SK-N-SH treated with all-trans-retinoic acid at 6 μM for 48 hours (cell line): ENCODE data around the gene CHMP6.

Experiments
- ATAC-seq: fragments of 200-7000 bp; cut with Tn5 transposase; 3 replicates; pipeline ENCODE4 v1.9.1; 2020; ENCODE audit warnings: mild to moderate bottlenecking, moderate library complexity
- ARNTL ChIP-seq: fragments of 450-650 bp; formaldehyde crosslinking; IDR thresholded peaks from 2 replicates; pipeline ENCODE4 v1.5.0; 2020; ENCODE audit warnings: low read depth, mild to moderate bottlenecking, moderate library complexity, borderline replicate concordance
- BACH2 ChIP-seq: fragments of 250-450 bp; sonication (Bioruptor Pico); IDR thresholded peaks from 2 replicates; pipeline ENCODE4 v1.9.0; 2021; ENCODE audit warnings: mild to moderate bottlenecking, borderline replicate concordance
- CREB5 ChIP-seq: fragments of 250-450 bp; sonication (Bioruptor Pico); IDR thresholded peaks from 2 replicates; pipeline ENCODE4 v1.5.1; 2020; ENCODE audit warnings: low read depth, mild to moderate bottlenecking, moderate library complexity
- CSDC2 ChIP-seq: fragments of 250-450 bp; sonication (Bioruptor Pico); IDR thresholded peaks from 2 replicates; pipeline ENCODE4 v1.5.0; 2020; ENCODE audit warnings: mild to moderate bottlenecking, moderate library complexity
- ESRRG ChIP-seq: fragments of 250-450 bp; sonication (Bioruptor Pico); IDR thresholded peaks from 2 replicates; pipeline ENCODE4 v1.6.1; 2021; ENCODE audit warnings: mild to moderate bottlenecking
- GLIS3 ChIP-seq: fragments of 250-450 bp; sonication (Bioruptor Pico); IDR thresholded peaks from 2 replicates; pipeline ENCODE4 v1.5.0; 2020; ENCODE audit warnings: mild to moderate bottlenecking, moderate library complexity
- ISL1 ChIP-seq: fragments of 250-450 bp; sonication (Bioruptor Pico); IDR thresholded peaks from 2 replicates; pipeline ENCODE4 v2.1.2; 2022; ENCODE audit warnings: mild to moderate bottlenecking, moderate library complexity
- OSR1 ChIP-seq: fragments of 250-450 bp; sonication (Bioruptor Pico); IDR thresholded peaks from 2 replicates; pipeline ENCODE4 v1.8.0; 2022; ENCODE audit warnings: moderate library complexity, mild to moderate bottlenecking, inconsistent platforms
- PATZ1 ChIP-seq: fragments of 250-450 bp; sonication (Bioruptor Pico); IDR thresholded peaks from 2 replicates; pipeline ENCODE4 v1.8.0; 2020; ENCODE audit warnings: mild to moderate bottlenecking, moderate library complexity, borderline replicate concordance
- POU6F1 ChIP-seq: fragments of 250-450 bp; sonication (Bioruptor Pico); IDR thresholded peaks from 2 replicates; pipeline ENCODE4 v1.8.0; 2021; ENCODE audit warnings: low read depth, mild to moderate bottlenecking, moderate library complexity, borderline replicate concordance
- PPARA ChIP-seq: fragments of 250-450 bp; sonication (Bioruptor Pico); IDR thresholded peaks from 2 replicates; pipeline ENCODE4 v1.5.0; 2020; ENCODE audit warnings: mild to moderate bottlenecking, borderline replicate concordance
- RARB ChIP-seq: fragments of 250-450 bp; sonication (Bioruptor Pico); IDR thresholded peaks from 2 replicates; pipeline ENCODE4 v1.8.0; 2021; ENCODE audit warnings: mild to moderate bottlenecking, moderate library complexity
- SNAI2 ChIP-seq: fragments of 250-450 bp; sonication (Bioruptor Pico); IDR thresholded peaks from 2 replicates; pipeline ENCODE4 v1.5.0; 2020; ENCODE audit warnings: mild to moderate bottlenecking, moderate library complexity
- TCF4 ChIP-seq: fragments of 250-450 bp; sonication (Bioruptor Pico); IDR thresholded peaks from 2 replicates; pipeline ENCODE4 v1.8.0; 2021; ENCODE audit warnings: mild to moderate bottlenecking, moderate library complexity, borderline replicate concordance
- TOX ChIP-seq: fragments of 250-450 bp; sonication (Bioruptor Pico); IDR thresholded peaks from 2 replicates; pipeline ENCODE4 v1.8.0; 2021; ENCODE audit warnings: mild to moderate bottlenecking, moderate library complexity, borderline replicate concordance
- ZFP30 ChIP-seq: fragments of 450-650 bp; formaldehyde crosslinking; IDR thresholded peaks from 2 replicates; pipeline ENCODE4 v1.5.0; 2022; ENCODE audit warnings: mild to moderate bottlenecking, moderate library complexity
- ZNF565 ChIP-seq: fragments of 450-650 bp; formaldehyde crosslinking; conservative IDR thresholded peaks from 2 replicates; pipeline ENCODE4 v1.5.0; 2020; ENCODE audit warnings: low read depth, mild to moderate bottlenecking, moderate library complexity
- TF ChIP-seq, protein P1 (sequence below): fragments of 250-450 bp; sonication (Bioruptor Pico); IDR thresholded peaks from 2 replicates; pipeline ENCODE4 v1.5.0; 2020; ENCODE audit warnings: mild to moderate bottlenecking, moderate library complexity

CHMP6 gene

DNA sequence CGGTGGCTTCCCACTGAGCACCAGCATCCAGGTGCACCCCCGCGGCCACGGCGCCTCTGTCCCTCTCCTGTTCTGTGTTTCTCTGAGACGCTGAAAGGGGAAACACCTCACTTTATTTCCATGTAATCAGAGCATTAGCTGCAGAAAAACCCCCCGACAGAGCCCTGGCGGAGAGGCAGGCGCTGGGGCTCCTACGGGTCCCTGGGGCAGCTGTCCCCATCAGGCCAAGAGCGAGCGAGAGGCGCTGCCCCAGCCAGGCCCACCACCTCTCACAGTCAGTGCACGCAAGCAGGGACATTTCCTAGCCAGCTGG is 27.1 kb upstream of the CHMP6 start:
- no peak for TF ChIP-seq ZNF565 (CRISPR knock-in tag)
- TF ChIP-seq TOX = no peak
- no peak for ATAC-seq

DNA sequence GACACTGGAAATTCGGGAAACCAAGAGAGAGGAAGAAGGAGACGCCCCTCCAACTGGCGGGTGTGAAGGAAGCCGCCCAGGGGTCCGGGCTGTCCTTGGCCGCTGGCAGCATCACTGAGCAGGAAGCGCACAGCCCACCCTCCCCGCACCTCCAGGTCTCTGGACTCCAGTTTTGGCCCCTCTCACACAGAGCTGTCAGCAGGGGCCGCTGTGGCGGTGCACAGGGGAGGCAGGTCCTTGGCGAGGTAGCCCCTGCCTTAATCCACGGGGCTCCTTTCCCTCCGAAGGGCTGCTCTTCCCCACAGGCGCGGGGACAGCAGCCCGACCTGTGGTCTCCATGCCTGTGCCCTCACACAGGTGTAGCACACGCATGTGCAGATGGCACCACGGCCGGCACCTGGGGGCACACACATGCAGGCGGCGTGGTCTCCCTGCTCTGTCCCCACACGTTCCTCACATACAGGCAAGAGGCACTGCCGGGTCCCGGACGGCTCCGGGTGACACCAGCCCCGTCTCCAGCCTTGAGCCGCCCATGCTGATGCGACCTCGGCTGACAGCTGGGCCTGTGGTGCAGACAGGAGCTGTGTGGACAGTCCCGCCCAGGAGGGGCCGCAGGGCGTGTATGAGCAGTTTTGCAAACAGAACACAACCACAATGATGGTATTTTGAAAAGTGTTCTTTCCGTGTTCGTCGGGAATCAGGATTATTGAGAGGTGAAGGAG is 26.6 kb upstream of the CHMP6 start:
- TF ChIP-seq PATZ1 (CRISPR knock-in tag) = no peak
- no peak for TF ChIP-seq BACH2 (CRISPR knock-in tag)
- TF ChIP-seq TCF4 (CRISPR knock-in tag) = no peak
- no peak for TF ChIP-seq CREB5 (CRISPR knock-in tag)
- TF ChIP-seq ZFP30 (CRISPR knock-in tag) = no peak
- TF ChIP-seq CSDC2 = no peak
- no peak for TF ChIP-seq SNAI2 (CRISPR knock-in tag)
- TF ChIP-seq ZNF565 (CRISPR knock-in tag) = no peak
- no peak for TF ChIP-seq POU6F1
- no peak for TF ChIP-seq ARNTL (CRISPR knock-in tag)
- TF ChIP-seq, protein P1, sequence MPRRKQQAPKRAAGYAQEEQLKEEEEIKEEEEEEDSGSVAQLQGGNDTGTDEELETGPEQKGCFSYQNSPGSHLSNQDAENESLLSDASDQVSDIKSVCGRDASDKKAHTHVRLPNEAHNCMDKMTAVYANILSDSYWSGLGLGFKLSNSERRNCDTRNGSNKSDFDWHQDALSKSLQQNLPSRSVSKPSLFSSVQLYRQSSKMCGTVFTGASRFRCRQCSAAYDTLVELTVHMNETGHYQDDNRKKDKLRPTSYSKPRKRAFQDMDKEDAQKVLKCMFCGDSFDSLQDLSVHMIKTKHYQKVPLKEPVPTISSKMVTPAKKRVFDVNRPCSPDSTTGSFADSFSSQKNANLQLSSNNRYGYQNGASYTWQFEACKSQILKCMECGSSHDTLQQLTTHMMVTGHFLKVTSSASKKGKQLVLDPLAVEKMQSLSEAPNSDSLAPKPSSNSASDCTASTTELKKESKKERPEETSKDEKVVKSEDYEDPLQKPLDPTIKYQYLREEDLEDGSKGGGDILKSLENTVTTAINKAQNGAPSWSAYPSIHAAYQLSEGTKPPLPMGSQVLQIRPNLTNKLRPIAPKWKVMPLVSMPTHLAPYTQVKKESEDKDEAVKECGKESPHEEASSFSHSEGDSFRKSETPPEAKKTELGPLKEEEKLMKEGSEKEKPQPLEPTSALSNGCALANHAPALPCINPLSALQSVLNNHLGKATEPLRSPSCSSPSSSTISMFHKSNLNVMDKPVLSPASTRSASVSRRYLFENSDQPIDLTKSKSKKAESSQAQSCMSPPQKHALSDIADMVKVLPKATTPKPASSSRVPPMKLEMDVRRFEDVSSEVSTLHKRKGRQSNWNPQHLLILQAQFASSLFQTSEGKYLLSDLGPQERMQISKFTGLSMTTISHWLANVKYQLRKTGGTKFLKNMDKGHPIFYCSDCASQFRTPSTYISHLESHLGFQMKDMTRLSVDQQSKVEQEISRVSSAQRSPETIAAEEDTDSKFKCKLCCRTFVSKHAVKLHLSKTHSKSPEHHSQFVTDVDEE (CRISPR knock-in tag) = no peak
- no peak for TF ChIP-seq PPARA (CRISPR knock-in tag)
- no peak for TF ChIP-seq GLIS3
- ATAC-seq = no peak

GRCh38 chr17:80965606-80966005 is 26.0 kb upstream of the CHMP6 start:
- ATAC-seq = no peak
- no peak for TF ChIP-seq CSDC2
- no peak for TF ChIP-seq GLIS3
- TF ChIP-seq, all 23 proteins: peak for 0

DNA sequence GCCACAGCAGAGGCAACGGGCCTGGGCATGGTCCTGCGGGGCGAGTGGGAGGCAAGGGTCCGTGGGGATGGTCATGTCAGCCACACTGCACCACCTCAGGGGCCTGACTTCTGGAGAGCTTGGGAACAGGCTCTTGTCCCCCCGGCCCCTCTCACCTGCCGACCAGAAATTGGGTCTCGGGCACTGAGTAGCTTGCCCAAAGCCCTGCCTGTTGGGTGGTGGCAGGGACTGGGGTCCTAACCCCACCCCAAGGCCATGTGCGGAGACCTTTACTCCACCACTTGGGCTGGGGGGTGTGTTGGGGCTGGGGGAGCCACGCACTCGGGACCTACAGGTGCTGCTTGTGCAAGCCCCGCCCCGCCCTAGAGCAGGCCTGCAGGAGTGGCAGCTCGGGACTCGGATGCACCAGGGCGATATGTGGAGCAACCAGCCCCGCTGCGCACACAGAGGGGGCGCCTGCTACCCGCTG is 24.2 kb upstream of the CHMP6 start:
- ATAC-seq = no peak
- TF ChIP-seq ESRRG (CRISPR knock-in tag) (no peak), RARB (no peak), ISL1 (CRISPR knock-in tag) (no peak), GLIS3 (no peak), TOX (no peak), PPARA (CRISPR knock-in tag) (no peak), PATZ1 (CRISPR knock-in tag) (no peak), CREB5 (CRISPR knock-in tag) (no peak), ZFP30 (CRISPR knock-in tag) (no peak), OSR1 (no peak), ARNTL (CRISPR knock-in tag) (no peak), BACH2 (CRISPR knock-in tag) (no peak)
